ENCODE results near the gene WDR36. TPM values are rescaled to one million over a fixed set of nuclear protein-coding genes. Genes with fewer than 3 reads are reported as not detected.

Gene WDR36
- total and polyA plus RNA-seq, 10 of the 15 experiments (the other 5 are each of a cell fraction or from before 2014, with no cell fraction given): 13.3 to 61.8 (median 47.0) TPM

DNA sequence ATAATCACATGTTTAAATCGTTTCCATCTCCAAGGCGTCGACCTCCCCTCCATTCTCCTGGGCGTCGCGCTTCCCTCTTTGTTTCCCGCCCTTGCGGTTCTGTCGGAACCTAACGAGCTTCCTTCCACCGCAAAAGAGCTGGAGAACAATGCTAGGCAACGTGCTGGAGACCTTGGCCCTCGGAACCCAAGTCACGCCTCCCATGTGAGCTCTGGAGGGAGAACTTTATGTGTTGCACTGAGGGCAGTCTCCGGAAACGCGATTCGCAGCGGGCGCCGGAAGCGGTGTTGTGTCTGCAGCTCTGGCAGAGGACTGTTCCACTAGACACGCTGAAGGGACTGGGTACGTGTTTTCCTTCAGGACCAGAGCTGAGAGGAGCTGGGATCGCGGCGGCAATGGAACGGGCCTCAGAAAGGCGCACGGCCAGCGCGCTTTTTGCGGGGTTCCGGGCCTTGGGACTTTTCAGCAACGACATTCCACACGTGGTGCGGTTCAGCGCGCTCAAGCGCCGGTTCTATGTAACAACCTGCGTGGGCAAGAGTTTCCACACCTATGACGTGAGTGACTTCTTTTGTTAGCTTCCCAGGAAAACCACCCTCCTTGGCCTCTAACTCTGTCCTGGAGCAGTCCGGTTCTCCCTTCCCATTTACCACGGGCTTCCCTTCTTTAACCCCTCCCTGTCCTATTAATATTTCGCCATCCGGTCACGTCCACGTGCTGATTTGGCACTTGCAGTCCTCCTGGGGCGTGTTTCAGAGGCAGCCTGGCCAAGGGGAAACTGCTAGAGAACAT, at the start of gene WDR36 (continued):
- TF ChIP-seq, protein P1, sequence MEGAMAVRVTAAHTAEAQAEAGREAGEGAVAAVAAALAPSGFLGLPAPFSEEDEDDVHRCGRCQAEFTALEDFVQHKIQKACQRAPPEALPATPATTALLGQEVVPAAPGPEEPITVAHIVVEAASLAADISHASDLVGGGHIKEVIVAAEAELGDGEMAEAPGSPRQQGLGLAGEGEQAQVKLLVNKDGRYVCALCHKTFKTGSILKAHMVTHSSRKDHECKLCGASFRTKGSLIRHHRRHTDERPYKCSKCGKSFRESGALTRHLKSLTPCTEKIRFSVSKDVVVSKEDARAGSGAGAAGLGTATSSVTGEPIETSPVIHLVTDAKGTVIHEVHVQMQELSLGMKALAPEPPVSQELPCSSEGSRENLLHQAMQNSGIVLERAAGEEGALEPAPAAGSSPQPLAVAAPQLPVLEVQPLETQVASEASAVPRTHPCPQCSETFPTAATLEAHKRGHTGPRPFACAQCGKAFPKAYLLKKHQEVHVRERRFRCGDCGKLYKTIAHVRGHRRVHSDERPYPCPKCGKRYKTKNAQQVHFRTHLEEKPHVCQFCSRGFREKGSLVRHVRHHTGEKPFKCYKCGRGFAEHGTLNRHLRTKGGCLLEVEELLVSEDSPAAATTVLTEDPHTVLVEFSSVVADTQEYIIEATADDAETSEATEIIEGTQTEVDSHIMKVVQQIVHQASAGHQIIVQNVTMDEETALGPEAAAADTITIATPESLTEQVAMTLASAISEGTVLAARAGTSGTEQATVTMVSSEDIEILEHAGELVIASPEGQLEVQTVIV (IDR thresholded peaks at IDR 0.05; ENCODE audit: borderline replicate concordance, partially characterized antibody): no peak
- TF ChIP-seq KLF5 (IDR thresholded peaks at IDR 0.05; ENCODE audit: partially characterized antibody) (peak; percentile 91), ETV6 (conservative IDR thresholded peaks at IDR 0.05 in 1 of 2, IDR thresholded peaks at IDR 0.05 in 1 of 2; ENCODE audit: borderline replicate concordance in 1 of 2, low read depth in 1 of 2) (peak in 1 of 2 experiments; percentile 66; a peak in 1 of 4 replicates), ZSCAN29 (IDR thresholded peaks at IDR 0.05) (0 out of 2 replicates have a peak, but pooled peaks have one; percentile 49), RAD51 (IDR thresholded peaks at IDR 0.05) (peak; percentile 44; the same call in 1 of the 2 replicates), JUNB (IDR thresholded peaks at IDR 0.05) (no peak), FOXK2 (IDR thresholded peaks at IDR 0.05) (no peak), RFX5 (IDR thresholded peaks at IDR 0.05; ENCODE audit: low read depth, low read length) (peak; percentile 63), CHD2 (IDR thresholded peaks at IDR 0.05; ENCODE audit: borderline replicate concordance, low read depth, low read length) (peak; percentile 65; the same call in 1 of the 2 replicates), CBFB (IDR thresholded peaks at IDR 0.05; ENCODE audit: low read depth) (peak; percentile 89), IKZF1 (conservative IDR thresholded peaks at IDR 0.05) (peak; percentile 85), SP1 (IDR thresholded peaks at IDR 0.05; ENCODE audit: low read depth, low read length) (peak; percentile 65), DPF2 (IDR thresholded peaks at IDR 0.05) (peak; percentile 74), NFXL1 (IDR thresholded peaks at IDR 0.05; ENCODE audit: borderline replicate concordance) (no peak), EED (IDR thresholded peaks at IDR 0.05; ENCODE audit: low read depth) (peak; percentile 49; the same call in 1 of the 2 replicates), IKZF2 (IDR thresholded peaks at IDR 0.05) (peak in 1 of 2 experiments; percentile 63; a peak in 2 of 4 replicates)
- TF ChIP-seq, protein P2, sequence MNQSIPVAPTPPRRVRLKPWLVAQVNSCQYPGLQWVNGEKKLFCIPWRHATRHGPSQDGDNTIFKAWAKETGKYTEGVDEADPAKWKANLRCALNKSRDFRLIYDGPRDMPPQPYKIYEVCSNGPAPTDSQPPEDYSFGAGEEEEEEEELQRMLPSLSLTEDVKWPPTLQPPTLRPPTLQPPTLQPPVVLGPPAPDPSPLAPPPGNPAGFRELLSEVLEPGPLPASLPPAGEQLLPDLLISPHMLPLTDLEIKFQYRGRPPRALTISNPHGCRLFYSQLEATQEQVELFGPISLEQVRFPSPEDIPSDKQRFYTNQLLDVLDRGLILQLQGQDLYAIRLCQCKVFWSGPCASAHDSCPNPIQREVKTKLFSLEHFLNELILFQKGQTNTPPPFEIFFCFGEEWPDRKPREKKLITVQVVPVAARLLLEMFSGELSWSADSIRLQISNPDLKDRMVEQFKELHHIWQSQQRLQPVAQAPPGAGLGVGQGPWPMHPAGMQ (IDR thresholded peaks at IDR 0.05; ENCODE audit: borderline replicate concordance): no peak
- TF ChIP-seq, protein P3, sequence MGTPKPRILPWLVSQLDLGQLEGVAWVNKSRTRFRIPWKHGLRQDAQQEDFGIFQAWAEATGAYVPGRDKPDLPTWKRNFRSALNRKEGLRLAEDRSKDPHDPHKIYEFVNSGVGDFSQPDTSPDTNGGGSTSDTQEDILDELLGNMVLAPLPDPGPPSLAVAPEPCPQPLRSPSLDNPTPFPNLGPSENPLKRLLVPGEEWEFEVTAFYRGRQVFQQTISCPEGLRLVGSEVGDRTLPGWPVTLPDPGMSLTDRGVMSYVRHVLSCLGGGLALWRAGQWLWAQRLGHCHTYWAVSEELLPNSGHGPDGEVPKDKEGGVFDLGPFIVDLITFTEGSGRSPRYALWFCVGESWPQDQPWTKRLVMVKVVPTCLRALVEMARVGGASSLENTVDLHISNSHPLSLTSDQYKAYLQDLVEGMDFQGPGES (IDR thresholded peaks at IDR 0.05): no peak
- TF ChIP-seq, protein P4, sequence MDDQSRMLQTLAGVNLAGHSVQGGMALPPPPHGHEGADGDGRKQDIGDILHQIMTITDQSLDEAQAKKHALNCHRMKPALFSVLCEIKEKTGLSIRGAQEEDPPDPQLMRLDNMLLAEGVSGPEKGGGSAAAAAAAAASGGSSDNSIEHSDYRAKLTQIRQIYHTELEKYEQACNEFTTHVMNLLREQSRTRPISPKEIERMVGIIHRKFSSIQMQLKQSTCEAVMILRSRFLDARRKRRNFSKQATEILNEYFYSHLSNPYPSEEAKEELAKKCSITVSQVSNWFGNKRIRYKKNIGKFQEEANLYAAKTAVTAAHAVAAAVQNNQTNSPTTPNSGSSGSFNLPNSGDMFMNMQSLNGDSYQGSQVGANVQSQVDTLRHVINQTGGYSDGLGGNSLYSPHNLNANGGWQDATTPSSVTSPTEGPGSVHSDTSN (IDR thresholded peaks at IDR 0.05; ENCODE audit: insufficient replicate concordance, low read depth, low read length): no peak
- TF ChIP-seq, protein P5, sequence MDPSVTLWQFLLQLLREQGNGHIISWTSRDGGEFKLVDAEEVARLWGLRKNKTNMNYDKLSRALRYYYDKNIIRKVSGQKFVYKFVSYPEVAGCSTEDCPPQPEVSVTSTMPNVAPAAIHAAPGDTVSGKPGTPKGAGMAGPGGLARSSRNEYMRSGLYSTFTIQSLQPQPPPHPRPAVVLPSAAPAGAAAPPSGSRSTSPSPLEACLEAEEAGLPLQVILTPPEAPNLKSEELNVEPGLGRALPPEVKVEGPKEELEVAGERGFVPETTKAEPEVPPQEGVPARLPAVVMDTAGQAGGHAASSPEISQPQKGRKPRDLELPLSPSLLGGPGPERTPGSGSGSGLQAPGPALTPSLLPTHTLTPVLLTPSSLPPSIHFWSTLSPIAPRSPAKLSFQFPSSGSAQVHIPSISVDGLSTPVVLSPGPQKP (IDR thresholded peaks at IDR 0.05; ENCODE audit: low read depth, low read length): peak; percentile 90
- TF ChIP-seq, protein P6, sequence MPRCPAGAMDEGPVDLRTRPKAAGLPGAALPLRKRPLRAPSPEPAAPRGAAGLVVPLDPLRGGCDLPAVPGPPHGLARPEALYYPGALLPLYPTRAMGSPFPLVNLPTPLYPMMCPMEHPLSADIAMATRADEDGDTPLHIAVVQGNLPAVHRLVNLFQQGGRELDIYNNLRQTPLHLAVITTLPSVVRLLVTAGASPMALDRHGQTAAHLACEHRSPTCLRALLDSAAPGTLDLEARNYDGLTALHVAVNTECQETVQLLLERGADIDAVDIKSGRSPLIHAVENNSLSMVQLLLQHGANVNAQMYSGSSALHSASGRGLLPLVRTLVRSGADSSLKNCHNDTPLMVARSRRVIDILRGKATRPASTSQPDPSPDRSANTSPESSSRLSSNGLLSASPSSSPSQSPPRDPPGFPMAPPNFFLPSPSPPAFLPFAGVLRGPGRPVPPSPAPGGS (IDR thresholded peaks at IDR 0.05; ENCODE audit: borderline replicate concordance, insufficient read depth, low read depth, low read length, poor library complexity, severe bottlenecking): peak; percentile 32

Data from GM12878 (cell line).